ENCODE results near the gene AATK. TPM values are rescaled to one million over a fixed set of nuclear protein-coding genes. Genes with fewer than 3 reads are reported as not detected.
A peak's percentile ranks its signal among the peaks of the same experiment; 100 is the strongest.

The AATK gene
- total and polyA plus RNA-seq, 2 donors (not counting 3 experiments of a cell fraction or from before 2014, with no cell fraction given), result 0.69 to 1.00 TPM

GRCh38 chr17:81160306-81160705 lies 5.7 kb downstream of the AATK start:
- Histone ChIP-seq H2AFZ (ENCODE audit: low read depth, low read length) (peak overlapping the region; percentile 60), H3K79me2 (ENCODE audit: control insufficient read depth, insufficient read depth, low read length) (no peaks in the 10 kb centered on the region), H3K4me2 (ENCODE audit: insufficient read depth, low read length) (no peak overlapping the region), H3K9ac (replicated peaks; ENCODE audit: extremely low read depth, insufficient read depth, low read length) (peak overlapping the region; percentile 8), H4K20me1 (replicated peaks; ENCODE audit: control insufficient read depth, extremely low read depth, insufficient read depth, low read length) (no peaks in the 10 kb centered on the region), H3K4me1 (ENCODE audit: control insufficient read depth, extremely low read depth, insufficient read depth, low read length) (peaks cover 4% of the 10 kb centered on the region), H3K9me1 (replicated peaks; ENCODE audit: control insufficient read depth, extremely low read depth, insufficient read depth, low read length) (no peaks in the 10 kb centered on the region), H3K36me3 (ENCODE audit: control insufficient read depth in 2 of 2, extremely low read depth in 1 of 2, insufficient read depth in 2 of 2, low read length in 2 of 2) (no peaks in the 10 kb centered on the region), H3K27ac (ENCODE audit: insufficient read depth, low read depth, low read length) (no peak overlapping the region), H3K9me3 (replicated peaks; ENCODE audit: control insufficient read depth, insufficient read depth, low read length) (no peaks in the 10 kb centered on the region), H3K27me3 (ENCODE audit: control insufficient read depth in 2 of 2, insufficient read depth in 2 of 2, low read length in 2 of 2) (peaks cover 0 to under 1% of the 10 kb centered on the region in 2 experiments), H3K4me3 (replicated peaks in 1 of 3; ENCODE audit: insufficient read depth in 1 of 3, low read depth in 1 of 3, low read length in 3 of 3) (peak overlapping the region in 1 of 3 experiments; percentile 24)
- DNase-seq (ENCODE audit: low read depth, low spot score), result peak; percentile 35
- ChIA-PET CTCF (no interaction called here), POLR2A (no interaction called here)
- FAIRE-seq, result peak; percentile 73
- TF ChIP-seq, protein P1, sequence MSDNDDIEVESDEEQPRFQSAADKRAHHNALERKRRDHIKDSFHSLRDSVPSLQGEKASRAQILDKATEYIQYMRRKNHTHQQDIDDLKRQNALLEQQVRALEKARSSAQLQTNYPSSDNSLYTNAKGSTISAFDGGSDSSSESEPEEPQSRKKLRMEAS (IDR thresholded peaks at IDR 0.05; ENCODE audit: insufficient read depth, insufficient read length), result no peak
- no peak for TF ChIP-seq POLR2A (IDR thresholded peaks at IDR 0.05; ENCODE audit: low read depth, low read length)
- TF ChIP-seq JUN (IDR thresholded peaks at IDR 0.05; ENCODE audit: borderline replicate concordance, insufficient read depth, insufficient read length, low read depth), result no peak
- TF ChIP-seq MYC (IDR thresholded peaks at IDR 0.05; ENCODE audit: low read depth, low read length), result no peak
- dilution Hi-C loops (cut with MboI; ENCODE audit: extremely low pct_ligation_motif_present, low sequenced_read_pairs) (no loop called here), intact Hi-C loops (cut with micrococcal nuclease) (no loop called here)
- BruUV-seq (replicated peaks), result no TSS peak

DNA sequence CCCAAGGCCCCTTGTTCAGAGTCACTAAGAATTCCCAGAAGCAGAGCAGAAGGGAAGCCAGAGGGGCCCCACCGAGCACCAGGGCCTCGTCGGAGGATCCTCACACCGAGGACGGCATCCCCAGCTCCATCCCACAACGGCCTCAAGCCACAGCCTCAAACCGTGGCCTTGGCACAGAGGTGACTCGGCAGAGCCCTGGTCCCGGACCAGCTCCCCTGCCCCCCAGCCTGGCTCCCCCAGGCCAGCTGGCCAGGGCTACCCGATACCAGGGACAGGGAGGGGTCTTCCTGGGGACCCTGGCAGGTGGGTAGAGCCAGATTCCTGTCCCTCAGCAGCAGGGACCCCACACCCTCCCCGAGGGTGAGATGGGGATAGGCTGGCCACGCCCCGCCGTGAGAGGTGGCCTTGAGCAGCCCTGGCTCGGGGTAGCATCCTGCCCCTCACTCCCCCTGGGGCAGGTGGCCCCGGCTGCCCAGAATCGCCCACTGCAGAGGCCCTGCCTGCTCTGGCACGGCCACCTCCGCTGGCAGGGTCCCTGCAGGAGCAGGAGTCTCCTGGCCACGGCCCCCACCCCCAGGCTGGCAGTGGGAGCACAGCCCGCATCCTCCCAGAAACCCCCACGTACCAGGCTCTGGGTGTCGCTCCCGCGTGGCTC lies 6.3 kb downstream of the AATK start:
- Histone ChIP-seq H2AFZ (ENCODE audit: low read depth, low read length) (peak overlapping the region; percentile 60), H3K4me3 (replicated peaks in 1 of 3; ENCODE audit: insufficient read depth in 1 of 3, low read depth in 1 of 3, low read length in 3 of 3) (peak overlapping the region in 2 of 3 experiments; percentile 10 to 24), H3K4me2 (ENCODE audit: insufficient read depth, low read length) (no peak overlapping the region), H3K27ac (ENCODE audit: insufficient read depth, low read depth, low read length) (no peak overlapping the region), H4K20me1 (replicated peaks; ENCODE audit: control insufficient read depth, extremely low read depth, insufficient read depth, low read length) (no peaks in the 10 kb centered on the region), H3K9ac (replicated peaks; ENCODE audit: extremely low read depth, insufficient read depth, low read length) (peak overlapping the region; percentile 8), H3K9me3 (replicated peaks; ENCODE audit: control insufficient read depth, insufficient read depth, low read length) (no peaks in the 10 kb centered on the region), H3K27me3 (ENCODE audit: control insufficient read depth in 2 of 2, insufficient read depth in 2 of 2, low read length in 2 of 2) (no peaks in the 10 kb centered on the region), H3K9me1 (replicated peaks; ENCODE audit: control insufficient read depth, extremely low read depth, insufficient read depth, low read length) (no peaks in the 10 kb centered on the region), H3K4me1 (ENCODE audit: control insufficient read depth, extremely low read depth, insufficient read depth, low read length) (peaks cover 4% of the 10 kb centered on the region), H3K79me2 (ENCODE audit: control insufficient read depth, insufficient read depth, low read length) (no peaks in the 10 kb centered on the region), H3K36me3 (ENCODE audit: control insufficient read depth in 2 of 2, extremely low read depth in 1 of 2, insufficient read depth in 2 of 2, low read length in 2 of 2) (no peaks in the 10 kb centered on the region)
- intact Hi-C loops (cut with micrococcal nuclease), result no loop called here
- TF ChIP-seq CTCF (IDR thresholded peaks at IDR 0.05; ENCODE audit: extremely low read depth in 1 of 2, insufficient read depth in 1 of 2, low read depth in 1 of 2, low read length in 2 of 2) (no peak), JUN (IDR thresholded peaks at IDR 0.05; ENCODE audit: borderline replicate concordance, insufficient read depth, insufficient read length, low read depth) (no peak), MYC (IDR thresholded peaks at IDR 0.05; ENCODE audit: low read depth, low read length) (no peak), GATA2 (IDR thresholded peaks at IDR 0.05; ENCODE audit: insufficient read depth, insufficient read length, low read depth, low read length) (no peak), POLR2A (IDR thresholded peaks at IDR 0.05; ENCODE audit: low read depth, low read length) (no peak)
- TF ChIP-seq, protein P1 (IDR thresholded peaks at IDR 0.05; ENCODE audit: insufficient read depth, insufficient read length), result no peak
- FAIRE-seq (no peak), DNase-seq (ENCODE audit: low read depth, low spot score) (no peak)
- dilution Hi-C loops (cut with MboI; ENCODE audit: extremely low pct_ligation_motif_present, low sequenced_read_pairs), result no loop called here
- CTCF ChIA-PET, result no interaction called here
- POLR2A ChIA-PET, result no interaction called here
- no TSS peak for BruUV-seq (replicated peaks)

Data from endothelial cell of umbilical vein (primary cell).